Hematopoietic multipotent progenitor cell treated with erythropoietin and hydrocortisone succinate and interleukin-3 and kit ligand, for 8 days (in vitro differentiated cells): Measurements from ENCODE around the gene DEFB126.
"Not testable (repeated sequence)": the region's sequence is repeated elsewhere in the genome, so short reads cannot be mapped to it uniquely, and the experiment has no call there.

Experiments
- DNase-seq: peaks from one replicate; pipeline ENCODE4 v3.0.0-alpha.2; 2015

The DEFB126 gene, protein sequence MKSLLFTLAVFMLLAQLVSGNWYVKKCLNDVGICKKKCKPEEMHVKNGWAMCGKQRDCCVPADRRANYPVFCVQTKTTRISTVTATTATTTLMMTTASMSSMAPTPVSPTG

DNA sequence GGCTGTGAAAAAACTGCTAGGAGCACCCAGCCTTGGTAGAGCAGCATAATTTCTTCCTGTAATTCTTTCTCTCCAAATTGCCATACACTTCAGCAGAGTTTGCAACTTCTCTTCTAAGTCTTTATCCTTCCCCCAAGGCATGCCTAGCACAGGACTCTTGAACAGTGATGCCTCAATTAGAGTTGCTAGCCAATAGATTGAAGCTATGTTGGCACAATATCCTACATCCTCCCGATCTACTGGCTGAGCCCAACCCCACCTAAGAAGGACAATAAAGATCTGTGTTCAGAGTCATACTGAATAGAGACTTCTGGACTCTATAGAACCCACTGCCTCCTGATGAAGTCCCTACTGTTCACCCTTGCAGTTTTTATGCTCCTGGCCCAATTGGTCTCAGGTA is at the start of gene DEFB126:
TSS of gene DEFB126 (plus strand) at position 301 of the 400 bp plus-strand sequence. CDS start at position 340, 39 bp downstream.
- no peak for DNase-seq

DNA sequence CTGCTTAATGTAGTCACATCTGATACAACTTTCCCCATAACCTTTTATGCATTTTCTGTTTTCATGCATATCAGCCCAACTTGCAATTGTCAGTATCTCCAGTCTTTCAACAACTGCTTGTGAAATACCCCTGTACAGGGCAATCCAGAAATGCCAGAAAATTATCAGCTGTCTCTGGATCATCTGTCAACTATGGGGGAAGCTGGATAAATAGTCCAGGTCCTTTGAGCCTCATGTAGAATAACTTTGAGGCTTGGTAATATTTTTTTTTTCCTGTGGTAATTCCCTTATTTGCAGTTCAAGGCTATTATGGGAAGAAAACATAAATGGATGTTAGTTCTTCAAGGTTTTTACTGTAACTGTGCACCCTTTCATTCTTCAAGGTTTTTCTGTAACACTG is 48.7 kb upstream of the DEFB126 start:
- no peak for DNase-seq

DNA sequence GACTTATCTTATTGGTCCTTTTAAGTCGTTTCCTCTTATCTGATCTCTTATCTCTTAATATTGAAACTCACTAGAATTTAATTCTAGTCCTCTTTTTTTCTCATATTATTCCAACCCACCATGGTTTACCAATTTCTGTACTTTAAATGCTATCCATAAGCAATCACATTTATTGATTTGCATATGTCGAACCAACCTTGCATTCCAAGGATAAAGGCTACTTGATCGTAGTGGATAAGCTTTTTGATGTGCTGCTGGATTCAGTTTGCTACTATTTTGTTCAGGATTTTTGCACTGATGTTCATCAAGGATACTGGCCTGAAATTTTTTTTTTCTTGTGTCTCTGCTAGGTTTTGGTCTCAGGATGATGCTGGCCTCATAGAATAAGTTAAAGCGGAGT is 47.2 kb upstream of the DEFB126 start:
- DNase-seq: no peak

DNA sequence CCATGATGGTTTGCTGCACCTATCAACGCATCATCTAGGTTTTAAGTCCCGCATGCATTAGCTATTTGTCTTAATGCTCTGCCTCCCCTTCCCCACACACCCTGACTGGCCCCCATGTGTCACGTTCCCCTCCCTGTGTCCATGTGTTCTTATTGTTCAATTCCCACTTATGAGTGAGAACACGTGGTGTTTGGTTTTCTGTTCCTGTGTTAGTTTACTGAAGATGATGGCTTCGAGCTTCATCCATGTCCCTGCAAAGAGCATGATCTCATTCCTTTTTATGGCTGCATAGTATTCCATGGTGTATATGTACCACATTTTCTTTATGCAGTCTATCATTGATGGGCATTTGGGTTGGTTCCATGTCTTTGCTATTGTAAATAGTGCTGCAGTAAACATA is 44.7 kb upstream of the DEFB126 start:
- DNase-seq: not testable (repeated sequence)

DNA sequence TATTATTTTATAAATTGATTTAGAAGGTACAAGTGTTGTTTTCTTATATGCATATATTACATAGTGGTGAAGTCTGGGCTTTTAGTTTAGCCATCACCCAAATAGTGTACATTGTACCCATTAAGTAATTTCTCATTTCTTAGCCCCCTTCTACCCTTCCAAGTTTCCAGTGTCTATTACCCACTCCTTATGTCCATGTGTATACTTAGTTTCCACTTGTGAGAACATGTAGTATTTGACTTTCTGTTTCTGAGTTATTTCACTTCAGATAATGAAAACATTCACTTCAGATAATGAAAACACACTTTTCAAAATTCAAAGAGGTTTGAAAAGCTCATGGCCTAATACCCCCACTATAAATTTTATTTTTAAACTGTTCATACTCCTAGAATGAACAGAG is 40.4 kb upstream of the DEFB126 start:
- no peak for DNase-seq

DNA sequence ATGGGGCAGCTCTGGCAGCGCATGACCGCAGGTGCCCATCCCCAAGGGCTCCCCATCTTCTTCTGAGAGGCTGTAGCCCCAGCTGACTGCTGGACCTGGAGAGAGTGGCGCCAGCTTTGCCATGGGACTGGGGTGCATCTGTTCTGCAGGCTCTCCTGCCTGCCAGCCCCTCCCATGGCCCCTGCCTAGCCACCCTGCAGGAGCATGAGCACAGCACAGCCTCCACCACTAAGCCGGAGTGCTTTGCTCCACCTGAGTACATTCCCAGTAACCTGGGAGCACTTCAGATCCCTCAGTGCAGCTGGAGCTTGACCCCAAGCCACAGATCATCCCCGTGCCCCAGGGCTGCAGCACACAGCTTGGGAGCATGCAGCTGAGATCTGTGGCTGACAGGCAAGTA is 38.9 kb upstream of the DEFB126 start:
- no peak for DNase-seq

DNA sequence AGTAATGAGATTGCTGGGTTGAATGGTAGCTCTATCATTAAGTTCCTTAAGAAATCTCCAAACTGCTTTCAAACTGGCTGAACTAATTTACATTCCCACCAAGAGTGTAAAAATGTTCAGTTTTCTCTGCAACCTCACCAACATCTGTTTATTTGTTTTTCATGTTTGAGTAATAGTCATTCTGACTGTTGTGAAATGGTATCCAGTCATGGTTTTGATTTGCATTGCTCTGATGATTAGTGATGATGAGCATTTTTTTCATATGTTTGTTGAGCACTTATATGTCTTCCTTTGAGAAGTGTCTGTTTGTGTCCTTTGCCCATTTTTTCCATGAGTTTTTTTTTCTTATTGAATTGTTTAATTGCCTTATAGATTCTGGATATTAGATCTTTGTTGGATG is 30.0 kb upstream of the DEFB126 start:
- no peak for DNase-seq

DNA sequence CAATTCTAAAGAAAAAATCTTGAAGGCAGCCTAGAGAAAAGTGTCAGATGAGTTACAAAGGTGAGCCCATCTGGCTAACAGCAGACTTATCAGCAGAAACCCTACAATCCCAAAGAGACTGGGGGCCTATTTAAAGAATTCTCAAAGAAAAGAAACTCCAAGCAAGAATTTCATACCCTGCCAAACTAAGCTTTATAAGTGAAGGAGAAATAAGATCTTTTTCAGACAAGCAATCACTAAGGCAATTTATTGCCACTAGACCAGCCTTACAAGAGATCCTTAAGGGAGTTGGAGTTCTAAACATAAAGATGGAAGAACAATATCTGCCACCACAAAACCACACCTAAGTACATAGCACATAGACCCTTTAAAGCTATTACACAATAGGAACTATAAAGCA is 24.9 kb upstream of the DEFB126 start:
- no peak for DNase-seq

DNA sequence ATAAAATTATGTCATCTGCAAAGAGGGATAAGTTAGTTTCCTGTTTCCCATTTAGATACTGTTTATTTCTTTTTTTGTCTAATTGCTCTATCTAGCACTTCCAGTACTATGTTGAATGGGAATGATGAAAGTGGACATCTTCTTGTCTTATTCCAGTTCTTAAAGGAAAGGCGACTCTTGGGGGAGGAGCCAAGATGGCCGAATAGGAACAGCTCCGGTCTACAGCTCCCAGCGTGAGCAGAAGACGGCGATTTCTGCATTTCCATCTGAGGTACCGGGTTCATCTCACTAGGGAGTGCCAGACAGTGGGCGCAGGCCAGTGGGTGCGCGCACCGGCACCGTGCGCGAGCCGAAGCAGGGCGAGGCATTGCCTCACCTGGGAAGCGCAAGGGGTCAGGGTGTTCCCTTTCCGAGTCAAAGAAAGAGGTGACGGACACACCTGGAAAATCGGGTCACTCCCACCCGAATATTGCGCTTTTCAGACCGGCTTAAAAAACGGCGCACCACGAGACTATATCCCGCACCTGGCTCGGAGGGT is 12.5 kb upstream of the DEFB126 start:
- DNase-seq: not testable (repeated sequence)

DNA sequence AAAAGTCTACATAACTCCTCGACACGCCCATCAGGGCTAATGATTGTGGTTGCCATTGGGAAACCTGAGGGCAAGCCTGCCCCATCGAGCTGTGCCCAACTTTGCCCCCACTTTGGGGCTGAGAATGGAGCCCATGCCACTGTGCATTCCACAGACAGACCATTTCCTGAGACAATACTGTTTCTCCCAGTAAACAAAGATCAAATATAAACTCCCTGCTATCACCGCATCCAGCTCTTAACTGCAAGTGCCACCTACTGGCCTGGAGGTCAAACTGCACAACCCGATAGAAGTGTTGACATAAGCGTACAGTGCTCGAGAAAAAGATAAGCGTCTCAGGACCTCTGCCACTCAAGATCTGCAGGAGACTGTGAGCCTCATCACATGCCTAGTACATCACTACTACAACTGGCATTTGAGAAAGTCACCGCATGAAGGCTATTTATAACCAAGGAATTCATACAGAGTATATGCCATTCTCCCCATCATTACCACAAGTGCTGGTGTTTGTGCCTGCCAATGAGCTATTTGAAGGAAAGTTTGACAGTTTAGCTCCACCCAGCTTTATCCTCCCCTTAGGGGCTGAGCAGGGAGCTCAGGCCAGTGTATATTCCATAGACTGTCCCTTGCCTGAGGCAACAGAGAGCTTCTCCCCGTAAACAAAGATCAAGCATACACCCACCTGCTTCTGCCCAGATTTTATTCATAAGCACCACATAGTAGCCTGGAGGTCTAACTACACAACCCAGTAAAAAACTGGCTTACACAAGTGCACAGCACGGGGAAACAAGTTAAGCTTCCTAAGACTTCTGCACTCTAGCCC is 4.5 kb upstream of the DEFB126 start:
- DNase-seq: peak; percentile 39

DNA sequence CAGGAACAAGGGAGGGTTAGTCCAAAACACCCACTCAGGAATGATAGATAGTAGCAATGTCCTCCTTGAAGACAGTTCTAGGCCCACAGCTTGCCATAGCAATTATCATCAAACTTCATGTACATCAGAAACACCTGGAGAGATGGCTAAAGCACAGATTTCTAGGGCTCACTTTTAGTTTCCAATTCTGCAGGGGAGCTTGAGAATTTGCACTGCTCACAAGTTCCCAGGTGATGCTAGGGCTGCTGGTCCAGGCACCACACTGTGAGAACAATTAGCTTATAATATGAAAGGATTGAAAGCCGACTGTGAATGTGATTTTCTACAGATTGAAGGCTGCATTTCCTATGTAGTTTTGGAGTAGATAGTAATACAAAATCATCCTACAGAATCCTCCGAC is 3.5 kb downstream of the DEFB126 start:
- DNase-seq: no peak

DNA sequence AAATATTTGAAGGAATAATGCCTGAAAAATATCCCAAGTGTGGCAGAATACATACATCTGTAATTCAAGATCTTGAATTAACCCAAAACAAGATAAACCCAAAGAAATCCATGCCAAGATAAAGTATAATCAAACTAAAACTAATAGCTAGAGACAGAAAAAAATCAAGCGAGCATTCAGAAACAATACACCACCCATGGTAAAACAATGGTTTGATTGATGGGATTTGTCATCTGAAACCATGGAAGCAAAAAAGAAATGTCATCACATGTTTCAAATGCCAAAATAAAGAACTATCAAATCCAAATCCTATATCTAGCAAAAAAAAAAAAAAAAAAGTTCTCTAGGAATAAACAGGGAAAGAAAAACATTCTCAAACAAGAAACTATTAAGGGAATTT is 9.7 kb downstream of the DEFB126 start:
- no peak for DNase-seq

DNA sequence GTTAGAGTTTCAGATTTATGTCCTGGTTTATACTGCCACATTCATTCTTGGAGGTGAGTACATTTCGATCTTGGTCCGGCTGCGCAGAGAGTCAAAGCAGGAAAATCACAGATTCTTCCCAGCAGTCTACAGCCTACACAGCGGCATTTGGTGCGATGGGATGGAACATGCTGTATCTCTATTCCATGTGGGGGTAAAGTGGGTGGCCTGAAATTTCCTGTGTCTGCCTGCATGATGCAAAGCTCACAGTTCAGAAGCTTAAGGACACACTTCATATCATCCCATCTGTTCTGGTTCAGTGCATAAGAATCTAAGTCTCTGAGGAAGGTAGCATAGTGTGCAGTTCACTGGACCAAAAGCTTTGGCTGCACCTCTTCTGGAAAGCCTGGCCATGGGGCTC is 14.8 kb downstream of the DEFB126 start, which contains the start of gene DEFB127:
TSS of gene DEFB127 (plus strand) at position 301 of the 400 bp plus-strand sequence. CDS start at position 392, 91 bp downstream.
- DNase-seq: no peak

DNA sequence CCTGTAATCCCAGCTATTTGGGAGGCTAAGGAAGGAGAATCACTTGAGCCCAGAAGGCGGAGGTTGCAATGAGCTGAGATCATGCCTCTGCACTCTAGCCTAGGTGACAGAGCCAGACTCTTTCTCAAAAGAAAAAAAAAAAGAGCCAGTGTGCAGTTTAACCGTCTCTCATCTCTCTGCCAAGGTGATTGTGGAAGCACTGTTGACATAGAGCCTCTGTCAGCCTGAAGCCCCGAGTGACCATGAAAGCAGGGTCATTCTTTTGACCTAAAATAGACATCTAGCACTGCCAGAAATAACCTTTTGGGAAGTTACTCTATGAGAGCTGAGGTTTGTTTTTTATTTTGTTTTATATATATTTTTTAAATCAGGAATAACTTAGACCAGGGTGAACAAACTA is 22.2 kb downstream of the DEFB126 start:
- no peak for DNase-seq

DNA sequence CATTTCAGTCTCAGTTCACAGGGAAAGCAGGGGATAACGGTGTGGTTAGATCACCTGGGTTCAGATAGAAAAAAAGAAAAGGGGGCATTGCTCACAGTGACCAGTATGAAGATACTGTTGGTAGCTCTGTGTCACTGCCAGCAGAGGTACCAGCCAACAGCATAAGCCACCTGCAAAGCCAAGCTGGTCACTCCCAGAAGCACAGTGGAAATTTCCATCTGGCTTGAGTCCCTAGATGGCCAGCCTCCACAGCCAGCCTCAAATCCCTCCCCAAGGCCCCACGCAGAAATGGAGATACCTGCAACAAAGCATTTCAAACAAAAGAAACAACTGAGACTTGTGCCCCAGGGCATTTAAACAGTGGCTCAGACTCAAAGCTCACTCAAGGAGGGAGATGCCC is 26.5 kb downstream of the DEFB126 start:
- no peak for DNase-seq

DNA sequence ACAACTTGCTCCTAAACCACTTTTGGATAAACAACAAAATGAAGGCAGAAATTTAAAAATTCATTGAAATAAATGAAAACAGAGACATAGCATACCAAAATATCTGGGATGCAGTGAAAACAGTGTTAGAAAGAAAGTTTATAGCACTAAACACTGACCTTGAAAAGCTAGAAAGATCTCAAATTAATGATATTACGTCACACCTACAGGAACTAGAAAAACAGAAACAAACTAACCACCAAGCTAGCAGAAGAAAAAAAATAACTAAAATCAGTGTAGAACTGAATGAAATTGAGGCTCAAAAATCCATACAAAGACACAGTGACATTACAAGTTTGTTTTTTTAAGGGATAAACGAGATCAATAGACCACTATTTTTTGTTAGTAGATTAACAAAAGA is 41.9 kb downstream of the DEFB126 start:
- DNase-seq: no peak

DNA sequence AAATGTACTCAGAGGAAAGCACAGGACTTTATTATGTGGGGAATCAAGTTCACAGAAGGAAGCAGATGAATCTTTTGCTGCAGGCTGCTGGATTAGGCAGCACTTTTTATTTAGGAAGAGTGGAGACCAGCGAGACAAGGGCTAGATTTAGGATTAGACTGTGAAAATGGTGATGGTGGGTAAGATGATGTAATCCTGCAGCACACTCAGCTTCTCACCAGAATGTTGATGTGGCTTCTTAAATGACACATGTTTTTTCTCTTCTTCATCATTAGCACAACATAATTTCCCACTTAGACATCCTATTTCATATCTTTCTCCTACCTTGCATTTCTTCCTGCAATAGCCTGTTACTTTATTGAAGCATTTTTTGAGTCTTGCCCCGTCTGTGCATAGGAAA is 45.3 kb downstream of the DEFB126 start:
- no peak for DNase-seq

DNA sequence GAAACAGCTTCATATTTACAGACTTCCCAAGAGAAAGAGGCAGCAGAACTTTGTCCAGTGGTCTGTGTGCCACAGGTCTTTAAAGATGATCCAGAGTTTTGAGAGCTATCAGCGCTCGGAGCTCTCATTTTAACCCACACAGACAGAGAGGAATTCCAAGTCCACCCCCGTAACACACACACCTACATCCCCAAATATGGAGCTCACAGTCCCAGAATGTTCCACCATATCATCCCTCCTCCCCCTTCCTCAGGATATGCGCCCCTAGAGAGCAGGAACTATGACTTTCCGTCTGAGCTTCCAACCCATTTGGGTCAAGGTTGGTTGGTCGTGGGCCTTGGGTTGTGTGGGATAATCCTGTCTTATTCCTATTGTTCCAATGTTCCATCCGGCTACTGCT is 47.2 kb downstream of the DEFB126 start, which contains the start of gene DEFB128:
TSS of gene DEFB128 (minus strand) at position 101 of the 400 bp plus-strand sequence. CDS start at position 13, 88 bp downstream.
- no peak for DNase-seq
